GM18951 (cell line): Measurements from ENCODE around the gene UCK2.

Experiments used
- POLR2A ChIP-seq: IDR thresholded peaks from 4 replicates; pipeline ENCODE4 v1.6.1; 2011; ENCODE audit warnings: mild to moderate bottlenecking; ENCODE audit not compliant: insufficient read length, insufficient read depth; ENCODE audit errors: extremely low read depth
- in situ Hi-C: fragments of 300-500 bp; cut with MboI; formaldehyde crosslinking; loops from one replicate; pipeline ENCODE4 v1.12.0; 2022; ENCODE audit warnings: low sequenced_read_pairs, mixed read lengths, inconsistent platforms; ENCODE audit not compliant: unreplicated experiment

The UCK2 gene

DNA sequence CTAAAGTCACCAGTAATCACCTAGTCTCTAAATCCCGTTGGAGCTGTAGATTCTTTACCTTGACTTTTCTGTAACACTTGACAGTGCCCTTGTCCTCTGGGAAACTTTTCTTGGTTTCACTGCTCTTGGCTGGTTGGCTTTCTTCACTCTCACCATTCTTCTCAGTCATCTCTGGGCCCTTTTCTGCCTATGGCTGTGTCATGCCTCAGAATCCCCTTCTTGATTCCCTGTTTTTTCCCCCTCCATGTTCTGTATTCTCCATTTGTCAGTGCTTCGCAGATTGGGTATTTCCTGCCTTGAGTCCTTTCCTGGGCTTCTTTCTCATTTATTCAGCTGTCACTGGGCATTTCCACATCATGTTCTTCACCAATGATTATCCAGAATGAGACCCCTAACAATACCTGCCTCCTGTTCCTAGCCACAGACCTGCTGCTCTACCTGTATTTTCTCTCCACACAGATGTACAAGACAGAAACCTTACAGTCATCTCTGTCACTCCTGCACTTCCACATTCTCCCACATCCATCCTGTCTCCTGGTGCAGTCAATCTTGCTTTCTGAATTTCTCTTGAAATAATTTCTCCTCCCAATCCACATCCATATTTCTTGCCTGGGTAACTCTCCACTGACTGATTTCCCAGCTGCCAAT is 14.7 kb downstream of the UCK2 start:
- in situ Hi-C loops = no loop called here
- no peak for TF ChIP-seq POLR2A

- no peak for TF ChIP-seq POLR2A
- in situ Hi-C loops = no loop called here
Observed at GRCh38 chr1:165842671-165843129, 15.3 kb downstream of the UCK2 start.

DNA sequence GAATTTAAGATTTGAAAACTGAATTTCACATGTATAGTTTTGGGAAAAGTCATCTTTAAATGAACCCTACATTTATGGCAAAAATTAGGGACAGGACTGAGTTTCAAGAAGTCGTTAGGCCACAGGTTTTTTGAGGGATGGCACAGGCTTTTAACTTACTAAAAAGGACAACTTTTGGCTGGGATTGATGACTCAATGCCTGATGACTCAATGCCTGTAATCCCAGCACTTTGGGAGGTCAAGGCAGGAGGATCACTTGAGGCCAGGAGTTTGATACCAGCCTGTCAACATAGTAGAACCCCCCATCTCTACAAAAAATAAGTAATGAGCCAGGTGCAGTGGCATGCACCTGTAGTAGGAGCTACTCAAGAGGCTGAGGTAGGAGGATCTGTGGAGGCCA is 15.9 kb downstream of the UCK2 start:
- in situ Hi-C loops = no loop called here

GRCh38 chr1:165844114-165844798 is 16.8 kb downstream of the UCK2 start:
- in situ Hi-C loops = no loop called here

More for the DNA sequence above, 15.9 kb downstream of the UCK2 start:
- TF ChIP-seq POLR2A = no peak

DNA sequence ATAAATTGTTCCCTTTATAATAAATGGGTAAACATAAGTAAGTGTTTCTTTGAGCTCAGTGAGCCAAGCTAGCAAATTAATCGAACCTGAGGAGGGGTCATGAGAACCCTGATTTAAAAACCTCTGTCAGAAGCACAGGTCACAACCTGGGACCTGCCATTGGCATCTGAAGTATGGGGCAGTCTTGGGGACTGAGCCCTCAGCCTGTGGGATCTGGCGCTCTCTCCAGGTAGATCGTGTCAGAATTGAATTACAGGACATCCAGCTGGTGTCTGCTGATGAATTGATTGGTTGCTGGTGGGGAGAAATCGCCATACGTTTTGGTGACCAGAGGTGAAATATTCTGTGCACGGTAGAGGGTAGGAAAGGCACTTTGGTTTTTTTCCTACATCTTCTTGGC is 17.5 kb downstream of the UCK2 start:
- TF ChIP-seq POLR2A = no peak
- in situ Hi-C loops = no loop called here

More at GRCh38 chr1:165844114-165844798, 16.8 kb downstream of the UCK2 start:
- no peak for TF ChIP-seq POLR2A

GRCh38 chr1:165845569-165845968 is 18.2 kb downstream of the UCK2 start:
- TF ChIP-seq POLR2A = no peak
- in situ Hi-C loops = no loop called here

DNA sequence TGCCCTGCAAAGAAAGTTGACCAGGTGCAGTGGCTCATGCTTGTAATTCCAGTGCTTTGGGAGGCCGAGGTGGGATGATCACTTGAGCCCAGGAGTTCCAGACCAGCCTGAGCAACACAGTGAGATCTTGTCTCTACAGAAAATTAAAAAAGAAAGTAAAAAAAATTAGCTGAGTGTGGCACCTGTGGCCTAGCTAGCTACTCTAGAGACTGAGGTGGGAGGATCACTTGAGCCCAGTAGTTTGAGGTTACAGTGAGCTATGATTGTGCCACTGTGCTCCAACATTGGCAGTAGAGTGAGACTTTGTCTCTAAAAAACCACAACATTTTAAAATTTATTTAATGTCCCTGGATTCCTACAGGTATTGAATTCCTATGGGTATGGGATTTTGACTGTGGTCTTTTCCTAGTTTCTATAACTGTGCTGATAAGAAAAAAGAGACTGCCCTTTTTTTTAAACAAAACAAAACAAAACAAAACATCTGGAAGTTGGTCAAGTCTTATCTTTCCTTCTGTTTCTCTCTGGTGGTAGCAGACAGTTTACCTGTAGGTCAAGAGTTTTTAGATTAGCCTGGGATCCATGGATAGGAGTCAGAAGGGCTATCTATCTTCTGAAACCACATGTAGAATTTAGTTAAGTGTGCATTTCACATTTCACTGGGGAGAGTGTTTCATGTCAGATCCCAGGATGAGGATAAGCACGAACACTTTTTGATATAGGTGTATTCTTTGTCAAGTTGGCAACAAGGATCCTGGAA is 18.8 kb downstream of the UCK2 start:
- no peak for TF ChIP-seq POLR2A
- in situ Hi-C loops = no loop called here

DNA sequence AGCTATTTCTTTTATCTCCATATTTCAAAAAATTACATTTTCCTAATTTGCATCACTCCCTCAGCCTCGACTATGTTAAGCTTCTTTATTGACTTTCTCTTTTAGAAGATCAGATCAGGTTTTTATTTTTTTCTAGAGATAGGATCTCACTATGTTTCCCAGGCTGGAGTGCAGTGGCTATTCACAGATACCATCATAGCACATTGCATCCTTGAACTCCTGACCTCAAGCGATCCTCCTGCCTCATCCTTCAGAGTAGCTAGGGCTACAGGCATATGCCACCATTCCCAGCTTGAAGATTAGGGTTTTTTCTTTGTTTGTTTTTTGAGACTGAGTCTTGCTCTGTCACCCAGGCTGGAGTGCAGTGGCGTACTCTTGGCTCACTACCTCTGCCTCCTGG is 20.1 kb downstream of the UCK2 start:
- TF ChIP-seq POLR2A = no peak
- in situ Hi-C loops = no loop called here

DNA sequence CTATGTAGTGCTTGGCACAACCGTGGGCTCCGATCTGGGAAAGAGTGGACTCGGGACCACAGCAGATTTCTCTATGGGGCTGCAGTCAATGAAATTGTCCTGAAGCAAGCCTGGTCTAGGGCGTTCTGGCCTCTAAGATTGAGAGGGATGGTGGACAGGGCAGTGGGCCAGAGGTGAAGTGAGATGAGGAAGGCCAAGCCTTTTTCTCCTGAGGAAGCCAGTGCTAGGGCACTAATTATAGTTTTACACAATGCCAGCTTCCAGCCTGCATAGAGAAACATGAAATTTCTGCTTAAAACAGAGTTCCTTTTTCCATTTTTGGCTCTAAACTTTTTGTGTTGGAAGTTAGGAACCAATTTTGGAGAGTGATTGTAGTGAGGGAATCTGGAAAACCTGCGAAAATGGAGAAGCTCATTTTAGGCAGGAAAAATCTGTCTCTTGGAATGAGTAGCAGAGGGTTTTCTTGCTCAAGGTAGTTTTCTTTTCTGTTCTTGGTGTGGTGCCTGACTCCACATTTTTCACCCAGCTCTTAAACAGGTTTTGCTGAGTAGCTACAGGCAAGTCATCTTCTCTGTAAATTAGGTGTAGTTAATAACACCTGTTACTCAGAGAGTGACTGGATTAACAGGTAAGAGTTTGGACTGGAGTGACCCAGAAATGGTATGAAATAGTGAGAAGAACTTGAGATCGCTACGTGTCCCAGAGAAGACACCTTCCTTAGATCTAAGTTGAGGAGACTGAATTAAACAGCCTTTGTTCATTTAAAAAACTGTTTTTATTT is 22.1 kb downstream of the UCK2 start:
- in situ Hi-C loops = no loop called here

GRCh38 chr1:165851034-165851658 is 23.7 kb downstream of the UCK2 start:
- in situ Hi-C loops = no loop called here
- no peak for TF ChIP-seq POLR2A

More for the DNA sequence above, 22.1 kb downstream of the UCK2 start:
- TF ChIP-seq POLR2A = no peak

- in situ Hi-C loops = no loop called here
- no peak for TF ChIP-seq POLR2A
Observed at GRCh38 chr1:165852871-165853270, 25.5 kb downstream of the UCK2 start.

- in situ Hi-C loops = no loop called here
- no peak for TF ChIP-seq POLR2A
Observed at GRCh38 chr1:165853528-165854075, 26.2 kb downstream of the UCK2 start.

DNA sequence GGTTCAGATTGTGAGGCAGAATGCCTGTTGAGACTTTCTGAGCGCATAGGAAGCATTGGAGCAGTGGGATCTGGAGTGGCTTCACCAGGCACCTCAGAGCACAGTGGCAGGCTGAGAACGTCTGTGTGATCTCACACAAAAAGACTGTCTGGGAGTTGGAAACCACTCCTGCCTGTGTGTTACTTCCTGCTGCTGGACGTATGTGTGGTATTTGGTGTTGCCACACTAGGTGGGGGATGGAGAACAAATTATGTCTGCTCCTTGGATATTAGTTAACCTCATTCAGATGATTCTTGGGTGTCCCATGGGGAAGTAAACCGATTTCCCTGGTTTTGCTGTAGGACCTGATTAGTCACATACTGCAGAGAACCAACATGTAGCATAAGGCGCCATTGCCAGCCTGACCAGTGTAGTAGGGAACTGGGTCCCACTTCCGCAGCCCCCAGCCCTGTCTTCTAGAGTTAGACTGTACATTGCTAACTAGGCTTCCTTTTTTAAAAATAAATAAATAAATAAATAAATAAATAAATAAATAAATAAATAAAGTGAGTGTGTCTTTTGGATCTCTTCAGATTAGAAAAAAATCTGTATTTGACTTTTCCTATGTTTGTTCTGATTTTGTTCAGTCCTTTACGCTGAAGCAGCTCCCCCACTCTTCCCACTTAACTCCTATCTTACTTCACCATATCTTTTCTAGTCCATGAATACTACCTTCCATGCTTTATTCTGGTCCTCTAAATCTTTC is 26.9 kb downstream of the UCK2 start:
- in situ Hi-C loops = no loop called here
- TF ChIP-seq POLR2A = no peak
